Osteocyte (in vitro differentiated cells): ENCODE data around the gene OSBPL10. TPM values are rescaled to one million over a fixed set of nuclear protein-coding genes. Genes with fewer than 3 reads are reported as not detected.

ENCODE experiments used
- DNase-seq: peaks from one replicate; pipeline ENCODE4 v3.0.0; 2021; ENCODE audit warnings: mixed read lengths; ENCODE audit not compliant: unreplicated experiment; ENCODE audit errors: extremely low spot score
- H3K27ac Mint-ChIP-seq: one replicate; pipeline ENCODE4 v1.8.0; 2021; ENCODE audit warnings: mild to moderate bottlenecking, mixed read lengths; ENCODE audit not compliant: unreplicated experiment
- H3K27me3 Mint-ChIP-seq: one replicate; pipeline ENCODE4 v1.8.0; 2021; ENCODE audit warnings: mixed read lengths; ENCODE audit not compliant: unreplicated experiment
- H3K36me3 Mint-ChIP-seq: one replicate; pipeline ENCODE4 v1.8.0; 2021; ENCODE audit warnings: mixed read lengths; ENCODE audit not compliant: unreplicated experiment
- H3K4me1 Mint-ChIP-seq: one replicate; pipeline ENCODE4 v1.8.0; 2021; ENCODE audit warnings: mixed read lengths; ENCODE audit not compliant: unreplicated experiment
- H3K4me3 Mint-ChIP-seq: one replicate; pipeline ENCODE4 v1.8.0; 2021; ENCODE audit warnings: mild to moderate bottlenecking, moderate library complexity, mixed read lengths; ENCODE audit not compliant: unreplicated experiment
- H3K9me3 Mint-ChIP-seq: one replicate; pipeline ENCODE4 v1.8.0; 2021; ENCODE audit warnings: mixed read lengths; ENCODE audit not compliant: unreplicated experiment
- total RNA-seq: library from RNA; stranded (reverse); gene quantifications from 2 replicates; pipeline ENCODE4 v1.2.1, GENCODE V29; 2021
- TF ChIP-seq, protein P1 (sequence below): fragments of 200-600 bp; sonication (generic); IDR thresholded peaks from 2 replicates; pipeline ENCODE4 v1.5.0; 2021; ENCODE audit warnings: antibody characterized with exemption, mild to moderate bottlenecking, moderate library complexity

OSBPL10 gene
- total RNA-seq, 1 donor from 2014 or later: 21.7 TPM

DNA sequence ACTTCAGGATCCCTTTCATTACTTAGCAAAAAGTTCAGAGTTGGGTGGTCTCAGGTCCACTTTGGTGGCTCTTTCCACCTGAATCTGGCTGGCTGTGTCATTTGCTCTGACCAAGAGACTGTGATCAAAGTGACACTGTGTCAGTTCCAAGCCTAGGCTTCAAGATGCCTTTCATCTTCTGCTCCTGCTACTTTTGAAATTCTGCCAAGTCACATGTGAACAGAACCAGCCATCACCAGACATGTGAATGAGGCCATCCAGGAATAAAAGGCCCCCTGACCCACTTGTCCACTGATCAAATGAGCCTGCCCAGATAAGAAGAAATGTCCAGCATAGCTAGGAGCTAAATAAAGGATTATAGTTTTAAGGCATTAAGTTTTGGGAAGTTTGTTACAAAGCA is 132.2 kb downstream of the OSBPL10 start:
- Mint-ChIP-seq H3K4me3 (no peak overlapping the region), H3K4me1 (peaks cover 22% of the 10 kb centered on the region), H3K27ac (no peak overlapping the region), H3K27me3 (no peaks in the 10 kb centered on the region), H3K36me3 (no peaks in the 10 kb centered on the region), H3K9me3 (no peaks in the 10 kb centered on the region)
- TF ChIP-seq, protein P1, sequence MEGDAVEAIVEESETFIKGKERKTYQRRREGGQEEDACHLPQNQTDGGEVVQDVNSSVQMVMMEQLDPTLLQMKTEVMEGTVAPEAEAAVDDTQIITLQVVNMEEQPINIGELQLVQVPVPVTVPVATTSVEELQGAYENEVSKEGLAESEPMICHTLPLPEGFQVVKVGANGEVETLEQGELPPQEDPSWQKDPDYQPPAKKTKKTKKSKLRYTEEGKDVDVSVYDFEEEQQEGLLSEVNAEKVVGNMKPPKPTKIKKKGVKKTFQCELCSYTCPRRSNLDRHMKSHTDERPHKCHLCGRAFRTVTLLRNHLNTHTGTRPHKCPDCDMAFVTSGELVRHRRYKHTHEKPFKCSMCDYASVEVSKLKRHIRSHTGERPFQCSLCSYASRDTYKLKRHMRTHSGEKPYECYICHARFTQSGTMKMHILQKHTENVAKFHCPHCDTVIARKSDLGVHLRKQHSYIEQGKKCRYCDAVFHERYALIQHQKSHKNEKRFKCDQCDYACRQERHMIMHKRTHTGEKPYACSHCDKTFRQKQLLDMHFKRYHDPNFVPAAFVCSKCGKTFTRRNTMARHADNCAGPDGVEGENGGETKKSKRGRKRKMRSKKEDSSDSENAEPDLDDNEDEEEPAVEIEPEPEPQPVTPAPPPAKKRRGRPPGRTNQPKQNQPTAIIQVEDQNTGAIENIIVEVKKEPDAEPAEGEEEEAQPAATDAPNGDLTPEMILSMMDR: no peak
- no peak for DNase-seq

DNA sequence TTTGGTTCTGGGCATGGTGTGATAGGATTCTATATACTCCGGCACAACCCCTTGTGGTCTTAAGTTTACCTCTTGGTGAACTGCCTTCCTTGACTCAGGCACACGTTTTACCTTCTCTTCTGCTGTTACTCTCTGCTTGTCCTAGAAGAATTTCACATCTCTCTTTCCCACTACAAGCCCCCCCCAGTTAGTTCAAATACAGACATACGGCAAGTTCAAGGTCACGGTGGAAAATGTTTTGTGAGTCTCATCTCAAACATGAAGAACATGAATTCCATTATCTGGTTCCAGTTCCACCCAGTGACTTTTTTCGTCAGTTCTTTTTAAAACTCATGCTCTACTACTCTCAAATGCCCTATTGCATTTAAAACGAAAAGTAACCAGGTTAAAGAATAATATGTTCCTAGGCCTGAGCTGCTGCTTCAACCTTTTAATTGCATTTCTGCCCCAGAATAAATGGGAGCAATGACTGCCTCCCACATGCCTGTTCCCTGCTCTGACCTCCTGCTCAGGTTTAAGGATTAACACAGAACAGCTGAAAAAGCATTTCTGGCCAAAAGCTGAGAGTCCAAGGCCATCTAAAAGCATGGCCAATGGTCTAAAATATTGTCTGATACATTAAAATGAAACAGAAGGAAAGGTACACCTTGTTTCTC is 132.8 kb downstream of the OSBPL10 start:
- Mint-ChIP-seq H3K4me1 (peaks cover 22% of the 10 kb centered on the region), H3K36me3 (no peaks in the 10 kb centered on the region), H3K27ac (no peak overlapping the region), H3K4me3 (no peak overlapping the region), H3K9me3 (no peaks in the 10 kb centered on the region), H3K27me3 (no peaks in the 10 kb centered on the region)
- TF ChIP-seq, protein P1: no peak
- DNase-seq: no peak

DNA sequence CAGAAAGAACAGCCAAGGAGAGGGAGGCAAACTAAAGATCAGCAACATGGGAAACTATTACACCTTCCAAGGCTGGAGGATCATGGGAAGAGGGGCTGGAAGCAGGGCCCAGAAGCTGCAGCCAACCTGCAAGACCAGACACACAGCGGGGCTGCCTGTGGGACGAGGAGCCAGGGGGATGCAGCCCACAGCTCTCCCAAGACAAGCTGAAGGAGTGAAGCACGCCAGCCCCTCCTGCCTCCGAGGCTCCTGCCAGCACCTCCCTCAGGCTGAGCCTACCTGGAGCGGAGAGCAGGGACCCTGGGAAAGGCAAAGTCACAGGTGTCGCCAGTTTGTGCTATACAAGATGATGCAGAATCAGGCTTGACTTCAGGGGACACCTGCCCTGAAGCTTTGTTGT is 133.3 kb downstream of the OSBPL10 start:
- Mint-ChIP-seq H3K27ac (no peak overlapping the region), H3K4me1 (peaks cover 22% of the 10 kb centered on the region), H3K9me3 (no peaks in the 10 kb centered on the region), H3K36me3 (no peaks in the 10 kb centered on the region), H3K4me3 (no peak overlapping the region), H3K27me3 (no peaks in the 10 kb centered on the region)
- TF ChIP-seq, protein P1: no peak
- no peak for DNase-seq

DNA sequence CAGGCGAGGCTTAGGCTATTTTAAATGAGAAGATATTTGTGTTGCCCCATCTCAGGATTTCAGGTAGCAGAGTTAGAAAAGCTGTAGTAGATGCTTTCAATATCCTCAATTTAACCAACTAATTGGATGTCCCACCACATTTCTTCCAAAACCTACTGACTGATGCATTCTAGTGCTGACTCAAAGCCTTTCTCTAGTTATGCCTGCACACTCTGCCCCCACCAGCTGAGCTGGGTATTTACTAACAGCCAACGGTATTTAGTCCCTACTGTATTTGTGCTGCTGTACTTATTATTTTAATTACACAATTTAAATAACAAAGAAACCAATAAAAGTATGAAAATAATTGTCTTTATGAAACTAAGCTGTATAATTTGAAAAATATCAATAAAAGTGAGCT is 139.5 kb downstream of the OSBPL10 start:
- TF ChIP-seq, protein P1: no peak
- Mint-ChIP-seq H3K4me1 (peaks cover 11% of the 10 kb centered on the region), H3K9me3 (no peaks in the 10 kb centered on the region), H3K27ac (no peak overlapping the region), H3K36me3 (peaks cover 2% of the 10 kb centered on the region), H3K27me3 (no peaks in the 10 kb centered on the region), H3K4me3 (no peak overlapping the region)
- no peak for DNase-seq

DNA sequence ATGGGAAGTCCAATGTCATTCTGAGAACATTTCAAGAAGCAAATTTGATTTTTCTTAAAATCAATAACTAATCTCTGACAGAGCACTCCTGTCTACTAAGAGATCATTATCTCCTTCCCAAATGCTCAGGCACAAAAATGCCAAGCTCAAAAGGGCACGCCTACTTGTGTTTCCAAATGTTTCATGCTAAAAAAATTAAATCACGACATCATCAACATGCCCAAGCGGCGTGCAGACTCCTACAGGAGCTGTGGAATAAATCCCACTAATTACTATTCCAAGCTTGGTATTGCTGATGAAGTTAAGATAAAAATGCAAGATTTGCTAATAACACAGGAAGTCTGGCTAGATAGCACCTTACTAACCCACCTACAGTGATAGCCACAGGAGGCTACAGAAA is 140.8 kb downstream of the OSBPL10 start:
- Mint-ChIP-seq H3K27ac (no peak overlapping the region), H3K27me3 (no peaks in the 10 kb centered on the region), H3K4me1 (peaks cover 24% of the 10 kb centered on the region), H3K9me3 (no peaks in the 10 kb centered on the region), H3K4me3 (no peak overlapping the region), H3K36me3 (peaks cover 2% of the 10 kb centered on the region)
- no peak for DNase-seq
- TF ChIP-seq, protein P1: no peak
